ENCODE data around the gene CCDC17. TPM values are rescaled to one million over a fixed set of nuclear protein-coding genes. Genes with fewer than 3 reads are reported as not detected.

The CCDC17 gene
- total RNA-seq, 1 experiment from 2014 or later, result 3.9 TPM

DNA sequence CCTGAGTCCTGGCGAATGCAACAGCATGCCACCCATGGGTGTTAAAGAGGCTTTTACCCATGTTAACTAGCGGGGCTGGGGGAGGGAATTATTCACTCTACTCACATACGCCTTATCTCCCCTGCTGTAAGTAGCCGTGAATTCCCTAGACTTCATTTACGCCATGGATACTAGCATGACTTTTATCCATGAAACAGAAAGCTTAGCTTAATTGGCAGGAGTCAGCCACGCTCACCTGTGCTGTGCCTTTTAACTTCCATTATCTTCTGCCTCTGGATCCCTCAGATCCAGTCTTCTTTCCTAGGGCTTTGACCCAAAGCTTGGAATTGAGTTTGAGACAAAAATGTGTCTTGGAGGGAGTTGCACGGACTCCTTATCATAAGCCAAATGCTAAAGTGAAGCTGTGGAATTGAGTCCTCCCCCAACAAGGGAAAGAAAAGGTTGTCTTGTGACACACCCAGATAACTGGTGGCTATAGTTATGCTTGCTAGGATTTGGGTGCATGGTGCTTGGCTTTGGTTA lies 49.7 kb downstream of the CCDC17 start:
- TF ChIP-seq, protein P1, sequence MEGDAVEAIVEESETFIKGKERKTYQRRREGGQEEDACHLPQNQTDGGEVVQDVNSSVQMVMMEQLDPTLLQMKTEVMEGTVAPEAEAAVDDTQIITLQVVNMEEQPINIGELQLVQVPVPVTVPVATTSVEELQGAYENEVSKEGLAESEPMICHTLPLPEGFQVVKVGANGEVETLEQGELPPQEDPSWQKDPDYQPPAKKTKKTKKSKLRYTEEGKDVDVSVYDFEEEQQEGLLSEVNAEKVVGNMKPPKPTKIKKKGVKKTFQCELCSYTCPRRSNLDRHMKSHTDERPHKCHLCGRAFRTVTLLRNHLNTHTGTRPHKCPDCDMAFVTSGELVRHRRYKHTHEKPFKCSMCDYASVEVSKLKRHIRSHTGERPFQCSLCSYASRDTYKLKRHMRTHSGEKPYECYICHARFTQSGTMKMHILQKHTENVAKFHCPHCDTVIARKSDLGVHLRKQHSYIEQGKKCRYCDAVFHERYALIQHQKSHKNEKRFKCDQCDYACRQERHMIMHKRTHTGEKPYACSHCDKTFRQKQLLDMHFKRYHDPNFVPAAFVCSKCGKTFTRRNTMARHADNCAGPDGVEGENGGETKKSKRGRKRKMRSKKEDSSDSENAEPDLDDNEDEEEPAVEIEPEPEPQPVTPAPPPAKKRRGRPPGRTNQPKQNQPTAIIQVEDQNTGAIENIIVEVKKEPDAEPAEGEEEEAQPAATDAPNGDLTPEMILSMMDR (IDR thresholded peaks at IDR 0.05; ENCODE audit: unreplicated experiment), result no peak
- Mint-ChIP-seq H3K27me3 (ENCODE audit: insufficient read depth, unreplicated experiment) (no peaks in the 10 kb centered on the region), H3K27ac (ENCODE audit: low read depth, unreplicated experiment) (no peak overlapping the region), H3K9me3 (ENCODE audit: unreplicated experiment) (no peaks in the 10 kb centered on the region), H3K4me3 (ENCODE audit: unreplicated experiment) (no peak overlapping the region), H3K36me3 (ENCODE audit: insufficient read depth, unreplicated experiment) (peaks cover 8% of the 10 kb centered on the region), H3K4me1 (ENCODE audit: insufficient read depth, unreplicated experiment) (no peaks in the 10 kb centered on the region)
- POLR2A ChIA-PET, result interaction anchor here (0.7 to 1.0 kb wide), 2 partner anchors 11 to 74 kb away, joined by 3 to 4 read pairs; partner anchors contain the start of genes CCDC163 and MMACHC
- CTCF ChIA-PET, result interaction anchor here (0.6 to 0.9 kb wide), 2 partner anchors 11 to 62 kb away, joined by 3 to 4 read pairs; no protein-coding TSS in a partner anchor
- no peak for DNase-seq (ENCODE audit: unreplicated experiment)
- intact Hi-C loops (cut with micrococcal nuclease), result loop anchor here (5.0 kb wide), 1 partner anchor 562 kb away; the partner anchor contains the start of genes HECTD3 and UROD
- no TSS peak for BruUV-seq (replicated peaks)

DNA sequence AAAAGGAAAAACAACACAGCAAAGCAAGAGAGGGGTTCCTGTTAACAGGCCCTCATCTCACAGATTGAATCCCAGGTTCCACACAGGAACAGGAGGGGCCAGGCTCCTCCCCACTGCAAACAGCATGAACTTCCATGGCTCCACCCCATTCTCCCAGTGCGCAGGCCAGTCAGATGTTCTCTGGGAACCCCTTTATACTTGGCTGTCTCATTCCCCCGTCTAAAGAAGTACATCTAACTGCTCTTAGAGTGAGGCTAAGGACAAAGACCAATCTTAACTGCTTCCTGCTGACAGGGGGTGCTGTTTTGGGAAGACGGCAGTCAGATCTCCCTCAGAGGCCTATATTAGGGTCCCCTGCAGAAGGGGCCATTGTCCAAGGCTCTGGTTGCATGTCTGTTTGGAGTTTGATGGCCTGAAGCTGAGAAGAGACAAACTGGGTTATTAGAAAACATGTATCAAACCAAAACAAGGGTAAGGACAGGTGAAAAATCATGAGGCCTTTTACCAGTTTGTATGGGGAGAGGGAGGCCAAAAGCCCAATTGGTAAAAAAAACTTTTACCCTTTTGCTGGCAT lies 50.5 kb downstream of the CCDC17 start:
- TF ChIP-seq, protein P1 (IDR thresholded peaks at IDR 0.05; ENCODE audit: unreplicated experiment), result no peak
- H3K36me3 Mint-ChIP-seq (ENCODE audit: insufficient read depth, unreplicated experiment), result peaks cover 10% of the 10 kb centered on the region
- H3K27me3 Mint-ChIP-seq (ENCODE audit: insufficient read depth, unreplicated experiment), result no peaks in the 10 kb centered on the region
- no peak for DNase-seq (ENCODE audit: unreplicated experiment)
- no TSS peak for BruUV-seq (replicated peaks)
- intact Hi-C loops (cut with micrococcal nuclease), result loop anchor here (5.0 kb wide), 1 partner anchor 561 kb away; the partner anchor contains the start of genes HECTD3 and UROD
- H3K4me1 Mint-ChIP-seq (ENCODE audit: insufficient read depth, unreplicated experiment), result no peaks in the 10 kb centered on the region
- no peaks in the 10 kb centered on the region for H3K9me3 Mint-ChIP-seq (ENCODE audit: unreplicated experiment)
- CTCF ChIA-PET, result interaction anchor here (0.6 to 5.7 kb wide), 2 partner anchors 15 to 62 kb away, joined by 4 to 97 read pairs; no protein-coding TSS in a partner anchor
- POLR2A ChIA-PET, result interaction anchor here (0.8 to 5.4 kb wide), 3 partner anchors 9 to 61 kb away, joined by 3 to 30 read pairs (median 5); no protein-coding TSS in a partner anchor
- H3K27ac Mint-ChIP-seq (ENCODE audit: low read depth, unreplicated experiment), result no peak overlapping the region
- no peak overlapping the region for H3K4me3 Mint-ChIP-seq (ENCODE audit: unreplicated experiment)

DNA sequence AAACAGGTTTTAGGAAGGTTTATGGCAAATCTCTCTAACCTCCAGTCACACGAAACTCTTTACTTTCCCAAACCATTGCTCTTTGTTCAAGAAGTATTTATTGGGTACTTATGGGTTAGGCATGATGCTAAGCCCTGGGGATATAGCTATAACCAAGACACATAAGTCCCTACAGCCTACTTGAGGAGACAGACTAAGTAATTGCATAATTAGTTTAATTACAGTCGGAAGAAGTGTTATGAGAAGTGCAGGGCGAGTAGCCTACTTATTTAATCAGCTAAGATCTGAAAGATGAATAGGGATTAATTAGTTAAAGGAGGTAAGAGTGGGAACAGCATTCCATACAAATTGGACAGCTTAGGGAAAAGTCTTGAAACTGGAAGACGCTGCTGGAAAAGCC lies 53.2 kb downstream of the CCDC17 start:
- TF ChIP-seq, protein P1 (IDR thresholded peaks at IDR 0.05; ENCODE audit: unreplicated experiment), result no peak
- Mint-ChIP-seq H3K27me3 (ENCODE audit: insufficient read depth, unreplicated experiment) (no peaks in the 10 kb centered on the region), H3K36me3 (ENCODE audit: insufficient read depth, unreplicated experiment) (peaks cover 32% of the 10 kb centered on the region), H3K4me3 (ENCODE audit: unreplicated experiment) (no peak overlapping the region), H3K27ac (ENCODE audit: low read depth, unreplicated experiment) (no peak overlapping the region), H3K9me3 (ENCODE audit: unreplicated experiment) (no peaks in the 10 kb centered on the region), H3K4me1 (ENCODE audit: insufficient read depth, unreplicated experiment) (no peaks in the 10 kb centered on the region)
- BruUV-seq (replicated peaks), result no TSS peak
- CTCF ChIA-PET, result interaction anchor here (0.6 to 6.0 kb wide), 18 partner anchors 11 to 254 kb away, joined by 3 to 97 read pairs (median 4); partner anchors contain the start of genes AKR1A1, CCDC163, MMACHC and NASP
- POLR2A ChIA-PET, result interaction anchor here (0.7 to 5.8 kb wide), 7 partner anchors 11 to 63 kb away, joined by 3 to 50 read pairs (median 13); partner anchors contain the start of genes AKR1A1 and PRDX1
- DNase-seq (ENCODE audit: unreplicated experiment), result no peak
- intact Hi-C loops (cut with micrococcal nuclease), result loop anchor here (1.0 to 5.0 kb wide), 4 partner anchors 58 to 558 kb away; partner anchors contain the start of genes HECTD3 and UROD

Other genes starting within 250 kb of the CCDC17 start
- gene TESK2, start 132.9 kb downstream of the CCDC17 start, total RNA-seq (2022), result 0.71 and 1.4 TPM in 2 replicates
- gene CCDC163, start 124.0 kb downstream of the CCDC17 start, total RNA-seq (2022), result 9.4 and 9.5 TPM in 2 replicates
- 12.4 and 14.8 TPM in 2 replicates for gene MMACHC, start 123.8 kb downstream of the CCDC17 start, total RNA-seq (2022)
- gene PRDX1, start 102.2 kb downstream of the CCDC17 start, total RNA-seq (2022), result 207 and 242 TPM in 2 replicates
- 108 and 142 TPM in 2 replicates for gene AKR1A1, start 73.2 kb downstream of the CCDC17 start, total RNA-seq (2022)
- 76.4 and 84.6 TPM in 2 replicates for gene NASP, start 40.0 kb downstream of the CCDC17 start, total RNA-seq (2022)
- gene GPBP1L1, start 62.5 kb upstream of the CCDC17 start, total RNA-seq (2022), result 105 and 116 TPM in 2 replicates
- 17.1 and 21.1 TPM in 2 replicates for gene TMEM69, start 64.1 kb upstream of the CCDC17 start, total RNA-seq (2022)
- 11.6 and 17.6 TPM in 2 replicates for gene IPP, start 126.6 kb upstream of the CCDC17 start, total RNA-seq (2022)
- gene MAST2, start 179.6 kb upstream of the CCDC17 start, total RNA-seq (2022), result 33.3 and 39.2 TPM in 2 replicates